Heart right ventricle (tissue), 16 donors: ENCODE data around the gene CDX4. TPM values are rescaled to one million over a fixed set of nuclear protein-coding genes. Genes with fewer than 3 reads are reported as not detected.

Experiments used
- ATAC-seq, 8 donors: fragments of 200-7000 bp; cut with Tn5 transposase; one replicate each; pipeline ENCODE4 v1.9.1; 2020; ENCODE audit warnings: mild to moderate bottlenecking in 8 of 8, moderate library complexity in 8 of 8, moderate number of reproducible peaks in 1 of 8
- DNase-seq, 2 donors: peaks; one replicate each; pipeline ENCODE4 v3.0.0-alpha.2; 2020
- H3K27ac ChIP-seq, 10 donors: fragments of 200-600 bp; sonication (generic) in 2 of 10; one replicate each; pipeline versions ENCODE4 v1.5.0 to v1.8.0; 2020 to 2022; ENCODE audit warnings: mild to moderate bottlenecking in 3 of 10
- H3K27me3 ChIP-seq, 7 donors: fragments of 200-600 bp; one replicate each; pipeline ENCODE4 v1.8.0; 2021 to 2022; ENCODE audit warnings: mild to moderate bottlenecking in 2 of 7
- H3K36me3 ChIP-seq, 9 donors: fragments of 200-600 bp; sonication (generic) in 1 of 9; one replicate each; pipeline versions ENCODE4 v1.5.0 to v1.8.0; 2020 to 2022; ENCODE audit warnings: mild to moderate bottlenecking in 2 of 9
- H3K4me1 ChIP-seq, 9 donors: fragments of 200-600 bp; sonication (generic) in 1 of 9; one replicate each; pipeline versions ENCODE4 v1.5.0 to v1.8.0; 2020 to 2022; ENCODE audit warnings: mild to moderate bottlenecking in 4 of 9
- H3K4me3 ChIP-seq, 10 donors: fragments of 200-600 bp; sonication (generic) in 2 of 10; one replicate each; pipeline versions ENCODE4 v1.5.0 to v1.8.0; 2020 to 2022; ENCODE audit warnings: mild to moderate bottlenecking in 7 of 10, moderate library complexity in 2 of 10
- H3K9me3 ChIP-seq, 11 donors: fragments of 200-600 bp in 10 of 11; sonication (generic) in 2 of 11; one replicate each; pipeline versions ENCODE4 v1.5.0 to v1.8.0; 2013 to 2022; ENCODE audit warnings: mild to moderate bottlenecking in 2 of 11, control low read depth in 1 of 11, moderate library complexity in 1 of 11
- WGBS, 2 donors: extraction: QIAGEN DNeasy Blood & Tissue Kit; methylation state at CpG; one replicate each; pipeline ENCODE4 v1.1.7; 2013; ENCODE audit warnings: inconsistent platforms in 1 of 2; 5-methylcytosine and 5-hydroxymethylcytosine counted together
- intact Hi-C, 10 donors: fragments of 100-400 bp; cut with DNase I; formaldehyde crosslinking; loops; one replicate each; pipeline versions ENCODE4 v1.11.1 to v1.14.2; 2022
- polyA plus RNA-seq, 2 donors: library from polyadenylated mRNA; stranded (reverse); fragments of 200-250 nt; gene quantifications; one replicate each; pipeline ENCODE4 v1.2.3, GENCODE V29; 2013
- total RNA-seq, 10 donors: library from RNA; stranded (reverse); fragmentation: NEBNext Ultra II Directional in 3 of 10; extraction: Animal tissue kit (Norgen Biotek cat#: 25700) in 3 of 10; gene quantifications; one replicate each; pipeline versions ENCODE4 v1.2.1 to v1.2.4, GENCODE V29; 2021 to 2023
- TF ChIP-seq, protein P1 (sequence below), 9 donors: fragments of 200-600 bp; sonication (generic) in 2 of 9; IDR thresholded peaks; one replicate each; pipeline versions ENCODE4 v1.5.0 to v1.8.0; 2021 to 2022; ENCODE audit warnings: antibody characterized with exemption in 9 of 9, mild to moderate bottlenecking in 5 of 9, moderate library complexity in 1 of 9
- donor health status: Arrhythmogenic right ventricular cardiomyopathy.
- donor health status: ischemic (EF 13 %, LVEDD 7.1; RV severe dilation, severe dysfunction).
- donor health status: healthy with polysubstance abuse.
- donor health status: DM: no; HTN: yes; CAD: no.
- donor health status: DM: no; HTN: no; CAD: no.
- donor health status: ischemic (EF 25% LVEDD 6.9; RV normal size, moderate dysfunction).
- donor health status: ischemic (EF 25% LVEDD 5.7; RV mildly dilated, moderate dysfunction).
- donor health status: healthy.
- donor health status: DM: yes; HTN: yes; CAD: no.
- donor health status: Ischemic cardiomyopathy.
- donor health status: ischemic (EF 35%, LVEDD 5.7; RV mildly dilated, moderate dysfunction).
- donor health status: nonischemic (EF 11% LVEDD 7.7; RV severe dilation, severe dysfunction).
- donor health status: DM: yes; HTN: yes; CAD: no.
- donor health status: PGD.
- donor health status: ischemic (EF 29% LVEDD 5.4; RV normal size, mild dysfunction).
- donor health status: nonischemic (EF 23%, LVEDD 6.1; RV moderate dilation, normal function).

CDX4 gene
- total and polyA plus RNA-seq, 12 donors: not detected

DNA sequence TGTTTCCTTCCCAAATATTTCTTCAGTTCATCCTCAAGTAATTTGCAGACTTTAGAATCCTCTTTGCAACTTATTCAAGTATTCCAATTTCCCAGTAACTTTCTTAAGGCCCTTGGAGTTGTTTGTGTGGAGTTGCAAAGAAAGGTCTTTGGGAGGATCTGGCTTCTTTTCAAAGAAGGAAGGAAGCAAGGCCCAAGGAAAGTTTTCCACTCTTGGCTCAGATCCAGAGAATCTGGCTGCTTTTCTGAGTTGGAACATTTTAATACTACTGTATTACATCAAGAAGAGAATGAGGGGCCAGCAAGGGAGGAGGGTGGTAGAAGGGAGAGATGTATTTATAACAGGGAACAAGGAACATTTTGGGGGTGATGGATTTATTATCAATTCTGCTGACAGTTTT, 10.5 kb downstream of the CDX4 start:
- Histone ChIP-seq H3K36me3 (no peaks in the 10 kb centered on the region), H3K4me1 (peaks cover 0 to 4% (median 0%) of the 10 kb centered on the region in 9 donors), H3K4me3 (no peak overlapping the region), H3K27me3 (peaks cover 0 to 39% (median 0%) of the 10 kb centered on the region in 7 donors), H3K27ac (no peak overlapping the region), H3K9me3 (no peaks in the 10 kb centered on the region)
- intact Hi-C loops: no loop called here
- ATAC-seq: peak in 1 of 8 donors; percentile 37
- peak in 1 of 2 donors; percentile 35 for DNase-seq
- TF ChIP-seq, protein P1, sequence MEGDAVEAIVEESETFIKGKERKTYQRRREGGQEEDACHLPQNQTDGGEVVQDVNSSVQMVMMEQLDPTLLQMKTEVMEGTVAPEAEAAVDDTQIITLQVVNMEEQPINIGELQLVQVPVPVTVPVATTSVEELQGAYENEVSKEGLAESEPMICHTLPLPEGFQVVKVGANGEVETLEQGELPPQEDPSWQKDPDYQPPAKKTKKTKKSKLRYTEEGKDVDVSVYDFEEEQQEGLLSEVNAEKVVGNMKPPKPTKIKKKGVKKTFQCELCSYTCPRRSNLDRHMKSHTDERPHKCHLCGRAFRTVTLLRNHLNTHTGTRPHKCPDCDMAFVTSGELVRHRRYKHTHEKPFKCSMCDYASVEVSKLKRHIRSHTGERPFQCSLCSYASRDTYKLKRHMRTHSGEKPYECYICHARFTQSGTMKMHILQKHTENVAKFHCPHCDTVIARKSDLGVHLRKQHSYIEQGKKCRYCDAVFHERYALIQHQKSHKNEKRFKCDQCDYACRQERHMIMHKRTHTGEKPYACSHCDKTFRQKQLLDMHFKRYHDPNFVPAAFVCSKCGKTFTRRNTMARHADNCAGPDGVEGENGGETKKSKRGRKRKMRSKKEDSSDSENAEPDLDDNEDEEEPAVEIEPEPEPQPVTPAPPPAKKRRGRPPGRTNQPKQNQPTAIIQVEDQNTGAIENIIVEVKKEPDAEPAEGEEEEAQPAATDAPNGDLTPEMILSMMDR (IDR thresholded peaks at IDR 0.05): no peak

DNA sequence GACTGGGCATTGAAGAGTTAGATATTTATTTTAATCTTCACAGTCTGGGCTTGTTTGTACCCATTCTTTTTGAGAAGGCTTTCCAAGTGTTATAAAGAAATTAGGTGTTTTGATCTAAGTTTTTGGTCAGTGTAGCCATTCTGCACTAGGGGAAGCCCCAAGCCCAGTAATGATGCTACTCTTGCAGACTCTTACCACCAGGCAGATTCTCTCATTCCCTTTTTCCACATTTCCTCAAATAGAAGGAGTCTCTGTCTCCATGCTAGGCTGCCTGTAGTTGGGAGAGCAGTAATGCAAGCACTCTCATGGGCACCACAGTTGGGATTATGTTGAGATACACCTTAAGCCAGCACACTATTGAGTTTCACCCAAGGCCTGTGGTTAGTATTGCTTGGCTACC, 21.5 kb downstream of the CDX4 start:
- Histone ChIP-seq H3K27ac (no peak overlapping the region), H3K4me1 (no peaks in the 10 kb centered on the region), H3K36me3 (no peaks in the 10 kb centered on the region), H3K27me3 (peaks cover 0 to 60% (median 0%) of the 10 kb centered on the region in 7 donors), H3K4me3 (no peak overlapping the region), H3K9me3 (no peaks in the 10 kb centered on the region)
- DNase-seq (no peak), ATAC-seq (no peak)
- intact Hi-C loops: no loop called here
- TF ChIP-seq, protein P1 (IDR thresholded peaks at IDR 0.05): no peak

DNA sequence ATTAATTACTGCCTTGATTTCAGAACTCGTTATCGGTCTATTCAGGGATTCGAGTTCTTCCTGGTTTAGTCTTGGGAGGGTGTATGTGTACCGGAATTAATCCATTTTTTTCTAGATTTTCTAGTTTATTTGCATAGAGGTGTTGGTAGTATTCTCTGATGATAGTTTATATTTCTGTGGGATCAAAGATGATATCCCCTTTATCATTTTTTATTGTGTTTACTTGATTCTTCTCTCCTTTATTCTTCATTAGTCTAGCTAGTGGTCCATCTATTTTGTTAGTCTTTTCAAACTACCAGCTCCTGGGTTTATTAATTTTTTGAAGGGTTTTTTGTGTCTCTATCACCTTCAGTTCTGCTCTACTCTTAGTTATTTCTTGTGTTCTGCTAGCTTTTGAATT, 32.1 kb downstream of the CDX4 start:
- Histone ChIP-seq H3K36me3 (no peaks in the 10 kb centered on the region), H3K27me3 (peaks cover 0 to 17% (median 0%) of the 10 kb centered on the region in 7 donors), H3K4me1 (no peaks in the 10 kb centered on the region), H3K4me3 (no peak overlapping the region), H3K27ac (no peak overlapping the region), H3K9me3 (peaks cover 0 to 14% (median 0%) of the 10 kb centered on the region in 11 donors)
- ATAC-seq: no peak
- DNase-seq: no peak
- TF ChIP-seq, protein P1 (IDR thresholded peaks at IDR 0.05): no peak
- intact Hi-C loops: no loop called here
- WGBS, 2 donors: 89 to 93% methylated on average over 4 of the region's 4 CpGs

DNA sequence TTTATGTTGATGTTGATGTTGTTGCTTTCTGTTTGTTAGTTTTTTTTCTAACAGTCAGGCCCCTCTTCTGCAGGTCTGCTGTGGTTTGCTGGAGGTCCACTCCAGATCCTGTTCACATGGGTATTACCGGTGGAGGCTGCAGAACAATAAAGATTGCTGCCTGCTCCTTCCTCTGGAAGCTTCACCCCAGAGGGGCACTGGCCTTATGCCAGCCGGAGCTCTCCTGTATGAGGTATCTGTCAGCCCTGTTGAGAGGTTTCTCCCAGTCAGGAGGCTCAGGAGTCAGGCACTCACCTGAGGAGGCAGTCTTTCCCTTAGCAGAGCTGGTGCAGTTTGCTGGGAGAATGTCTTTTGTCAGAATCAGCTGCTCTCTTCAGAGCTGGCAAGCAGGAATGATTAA, 34.7 kb downstream of the CDX4 start:
- H3K4me1 ChIP-seq: no peaks in the 10 kb centered on the region
- intact Hi-C loops: no loop called here
- TF ChIP-seq, protein P1 (IDR thresholded peaks at IDR 0.05): no peak
- no peak for ATAC-seq
- WGBS, 2 donors: 66 to 73% methylated on average over 2 of the region's 2 CpGs
- no peak for DNase-seq
- H3K4me3 ChIP-seq: no peak overlapping the region
- H3K9me3 ChIP-seq: peaks cover 0 to 14% (median 0%) of the 10 kb centered on the region in 11 donors
- no peaks in the 10 kb centered on the region for H3K36me3 ChIP-seq
- H3K27ac ChIP-seq: no peak overlapping the region
- peaks cover 0 to 22% (median 0%) of the 10 kb centered on the region in 7 donors for H3K27me3 ChIP-seq
